Measurements from ENCODE around the gene GPD1L.
"Not testable (repeated sequence)": the region's sequence is repeated elsewhere in the genome, so short reads cannot be mapped to it uniquely, and the experiment has no call there.

GPD1L gene

DNA sequence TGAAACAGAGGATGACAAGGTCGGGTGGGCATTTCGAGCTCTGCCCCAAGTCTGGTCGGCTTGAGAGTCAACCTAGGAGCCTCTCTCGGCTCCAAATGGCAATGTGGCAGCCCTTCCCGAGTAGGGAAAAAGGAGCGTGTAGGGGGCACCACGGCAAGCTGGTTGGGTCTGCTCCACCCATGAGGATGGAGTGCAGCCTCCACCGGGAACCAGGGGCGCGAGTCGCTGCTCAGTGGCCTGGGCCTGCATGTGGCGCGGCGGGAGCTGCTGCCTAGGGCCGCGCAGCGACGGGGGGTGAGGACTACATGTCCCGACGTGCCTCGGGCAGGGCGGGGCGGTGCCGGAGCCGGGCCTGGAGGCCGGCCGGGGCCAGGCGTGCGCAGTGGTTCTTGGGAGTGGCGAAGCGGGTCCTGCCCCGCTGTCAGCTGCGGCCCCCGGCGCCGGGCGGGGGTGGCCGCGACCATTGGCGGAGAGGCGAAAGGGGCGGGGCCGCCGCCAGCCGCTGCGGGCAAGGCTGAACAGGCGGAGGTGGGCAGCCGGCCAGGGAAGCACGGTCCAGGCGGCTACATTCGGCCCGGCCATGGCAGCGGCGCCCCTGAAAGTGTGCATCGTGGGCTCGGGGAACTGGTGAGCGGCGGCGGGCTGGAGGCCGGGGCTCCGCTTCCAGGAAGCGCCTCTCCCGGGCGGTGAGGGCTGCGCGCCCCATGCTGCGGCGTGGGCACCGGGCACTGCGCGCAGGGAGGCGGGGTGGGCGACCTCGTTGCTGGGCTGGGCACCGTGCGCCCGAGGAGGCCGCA lies at the start of gene GPD1L:
Gene GPD1L, plus strand, starts transcription at position 489 of the 797 bp plus-strand sequence. Its CDS starts 92 bp downstream, at position 581.
- peak; percentile 76 to 81 for DNase-seq (ENCODE audit: low read depth in 2 of 2)

DNA sequence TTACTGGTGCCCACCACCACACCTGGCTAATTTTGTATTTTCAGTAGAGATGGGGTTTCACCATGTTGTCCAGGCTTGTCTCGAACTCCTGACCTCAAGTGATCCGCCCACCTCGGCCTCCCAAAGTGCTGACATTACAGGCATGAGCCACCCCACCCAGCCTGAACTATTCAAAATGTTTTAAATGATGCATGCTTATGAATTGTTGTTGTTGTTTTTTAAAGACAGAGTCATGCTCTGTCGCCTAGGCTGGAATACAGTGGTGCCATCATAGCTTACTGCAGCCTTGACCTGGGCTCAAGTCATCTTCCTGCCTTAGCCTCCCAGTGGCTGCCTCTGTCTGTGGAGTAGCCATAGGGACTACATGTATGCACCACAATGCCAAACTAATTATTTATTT lies 48.0 kb upstream of the GPD1L start:
- DNase-seq (ENCODE audit: low read depth in 2 of 2), result not testable (repeated sequence)

- no peak for DNase-seq (ENCODE audit: low read depth in 2 of 2)
These were observed 43.4 kb upstream of the GPD1L start for GRCh38 chr3:32062950-32063582.

GRCh38 chr3:32066686-32067085 lies 39.7 kb upstream of the GPD1L start:
- DNase-seq (ENCODE audit: low read depth in 2 of 2), result no peak

DNA sequence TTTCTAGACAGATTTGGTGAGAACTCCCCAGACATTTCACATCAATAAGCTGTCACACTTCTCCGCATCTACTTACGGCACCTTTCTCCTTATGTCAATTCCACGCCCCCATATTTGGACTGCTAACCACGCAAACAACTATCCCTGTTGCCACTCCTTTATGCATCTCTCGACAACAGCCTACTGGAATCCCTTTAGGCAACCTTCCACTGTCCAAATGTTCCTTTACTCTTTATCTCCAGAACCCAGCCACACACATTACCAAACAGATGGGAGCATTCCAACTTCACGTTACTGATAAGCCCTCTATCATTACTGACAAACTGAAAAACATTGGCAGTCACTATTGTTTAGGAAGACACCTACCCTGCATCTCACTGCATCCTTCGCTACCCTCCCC lies 32.2 kb upstream of the GPD1L start:
- DNase-seq (ENCODE audit: low read depth in 2 of 2), result not testable (repeated sequence)

DNA sequence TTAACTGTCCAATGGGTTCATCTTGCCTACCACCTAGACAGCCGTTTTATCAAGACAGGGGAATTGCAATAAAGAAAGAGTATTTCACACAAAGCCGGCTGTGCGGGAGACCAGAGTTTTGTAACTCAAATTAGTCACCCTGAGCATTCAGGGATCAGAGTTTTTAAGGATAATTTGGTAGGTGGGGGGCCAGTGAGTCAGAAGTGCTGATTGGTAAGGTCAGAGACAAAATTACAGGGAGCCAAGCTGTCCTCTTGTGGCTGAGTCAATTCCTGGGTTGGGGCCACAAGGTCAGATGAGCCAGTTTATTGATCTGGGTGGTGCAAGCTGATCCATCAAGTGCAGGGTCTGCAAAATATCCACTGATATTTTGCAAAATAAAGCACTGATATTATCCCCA lies 29.9 kb upstream of the GPD1L start:
- no peak for DNase-seq (ENCODE audit: low read depth in 2 of 2)

DNA sequence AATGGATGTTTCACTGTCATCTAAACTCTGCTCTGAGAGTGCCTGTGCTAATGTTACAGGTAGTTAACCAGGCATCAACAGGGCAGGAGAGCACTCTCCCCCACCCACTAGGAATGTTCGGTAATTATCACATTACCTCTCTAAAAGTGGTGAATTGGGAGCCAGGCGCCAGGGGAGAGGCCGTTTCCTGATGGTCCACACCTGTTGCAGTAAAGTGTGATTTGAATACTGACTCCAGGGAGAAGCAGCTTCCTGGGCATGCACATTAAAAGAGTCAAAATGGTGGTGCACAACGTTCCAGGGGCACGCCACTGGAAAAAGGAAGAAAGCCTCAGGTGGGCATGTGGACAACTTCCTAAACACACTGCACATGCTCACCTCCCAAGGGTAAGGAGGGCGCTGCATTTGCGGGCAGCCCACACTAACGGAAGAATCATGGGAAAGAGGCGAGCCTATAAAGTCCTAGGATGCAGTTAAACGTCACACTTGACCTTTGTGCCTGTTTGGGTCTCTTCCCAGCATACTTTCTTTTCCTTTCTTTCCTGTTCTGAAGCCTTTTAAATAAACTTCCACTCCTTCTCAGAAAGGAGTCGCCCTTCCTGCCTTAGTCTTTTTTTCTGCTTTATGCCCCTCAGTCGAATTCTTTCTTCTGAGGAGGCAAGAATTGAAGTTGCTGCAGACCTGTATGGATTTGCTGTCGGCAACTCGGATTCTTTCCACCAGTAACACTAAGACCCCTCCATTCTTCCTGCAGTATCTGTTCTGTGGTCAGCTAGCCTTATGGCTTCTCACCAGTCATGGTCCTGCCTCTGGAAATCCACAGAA lies 28.9 kb upstream of the GPD1L start:
- DNase-seq (ENCODE audit: low read depth in 2 of 2), result no peak

DNA sequence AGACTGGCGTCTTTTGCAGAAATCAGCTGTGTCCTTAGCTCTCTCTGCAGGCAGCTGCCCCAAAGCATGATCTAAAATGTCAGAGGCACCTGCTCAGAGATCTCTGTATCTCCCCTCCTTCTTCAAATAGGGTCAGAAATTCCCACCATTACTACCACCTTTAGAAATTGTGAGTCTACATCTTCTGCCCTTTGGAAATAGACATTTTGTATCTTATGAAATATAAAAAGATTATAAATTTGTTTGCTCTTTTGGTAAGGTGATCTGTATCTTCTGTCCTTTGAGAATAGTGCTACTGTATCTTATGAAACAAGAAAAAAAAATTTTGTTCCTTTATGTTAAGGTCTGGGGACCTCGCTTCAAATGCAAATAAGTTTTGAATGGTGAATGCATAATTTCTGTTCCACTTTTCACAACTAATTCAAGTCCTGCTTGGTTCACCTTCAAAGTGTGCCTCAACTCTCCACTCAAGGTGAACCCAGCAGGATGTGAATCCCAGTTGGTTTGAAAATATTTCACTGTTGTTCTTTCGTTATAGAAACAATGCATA lies 28.3 kb upstream of the GPD1L start:
- no peak for DNase-seq (ENCODE audit: low read depth in 2 of 2)

GRCh38 chr3:32078864-32079263 lies 27.6 kb upstream of the GPD1L start:
- no peak for DNase-seq (ENCODE audit: low read depth in 2 of 2)

GRCh38 chr3:32082721-32083120 lies 23.7 kb upstream of the GPD1L start:
- no peak for DNase-seq (ENCODE audit: low read depth in 2 of 2)

DNA sequence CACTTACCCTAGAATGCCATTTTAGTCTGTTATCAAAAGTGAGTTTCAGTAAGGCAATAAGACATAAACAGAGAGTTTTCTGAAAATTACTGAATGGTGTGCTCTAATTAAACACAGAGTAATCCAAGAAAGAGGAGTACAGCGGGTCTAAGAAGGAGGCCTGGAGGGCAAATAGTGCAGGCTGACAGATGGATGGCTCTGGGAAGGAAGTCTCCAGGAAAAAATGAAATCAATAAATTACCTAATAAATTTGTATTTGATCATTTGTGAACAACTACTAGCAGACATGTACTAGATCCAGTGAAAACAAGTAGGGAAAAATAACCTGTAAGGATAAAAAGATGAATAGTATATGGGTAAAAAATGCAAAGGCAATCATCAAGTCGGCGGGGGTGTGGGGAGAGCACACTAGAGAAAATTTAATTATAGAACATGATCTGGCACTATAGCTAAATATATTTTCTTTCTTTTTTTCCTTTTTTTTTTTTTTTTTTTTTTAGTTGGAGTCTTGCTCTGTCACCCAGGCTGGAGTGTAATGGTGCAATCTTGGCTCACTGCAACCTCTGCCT lies 22.6 kb upstream of the GPD1L start:
- DNase-seq (ENCODE audit: low read depth in 2 of 2), result no peak

- no peak for DNase-seq (ENCODE audit: low read depth in 2 of 2)
These were observed 21.6 kb upstream of the GPD1L start for GRCh38 chr3:32084870-32085269.

DNA sequence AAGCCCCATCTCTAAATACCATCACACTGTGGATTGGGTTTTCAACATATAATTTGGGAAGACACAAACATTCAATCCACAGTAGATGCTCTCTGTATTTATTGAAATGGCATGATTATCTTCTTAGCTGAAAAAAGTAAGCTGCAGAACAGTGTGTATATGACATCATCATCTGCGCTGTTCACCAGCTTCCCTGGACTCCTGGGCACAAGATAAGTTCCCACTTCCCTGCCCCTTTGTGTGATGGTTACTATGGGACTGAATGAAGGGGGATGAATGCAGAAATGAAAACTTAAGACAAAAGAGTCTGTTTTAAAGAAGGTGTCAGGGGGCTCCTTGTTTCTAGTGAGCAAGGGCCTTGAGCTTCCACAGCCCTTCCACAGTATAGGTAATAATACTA lies 20.0 kb upstream of the GPD1L start:
- no peak for DNase-seq (ENCODE audit: low read depth in 2 of 2)

- no peak for DNase-seq (ENCODE audit: low read depth in 2 of 2)
These were observed 16.9 kb upstream of the GPD1L start for GRCh38 chr3:32089476-32089875.

GRCh38 chr3:32093204-32093603 lies 13.2 kb upstream of the GPD1L start:
- DNase-seq (ENCODE audit: low read depth in 2 of 2), result no peak

DNA sequence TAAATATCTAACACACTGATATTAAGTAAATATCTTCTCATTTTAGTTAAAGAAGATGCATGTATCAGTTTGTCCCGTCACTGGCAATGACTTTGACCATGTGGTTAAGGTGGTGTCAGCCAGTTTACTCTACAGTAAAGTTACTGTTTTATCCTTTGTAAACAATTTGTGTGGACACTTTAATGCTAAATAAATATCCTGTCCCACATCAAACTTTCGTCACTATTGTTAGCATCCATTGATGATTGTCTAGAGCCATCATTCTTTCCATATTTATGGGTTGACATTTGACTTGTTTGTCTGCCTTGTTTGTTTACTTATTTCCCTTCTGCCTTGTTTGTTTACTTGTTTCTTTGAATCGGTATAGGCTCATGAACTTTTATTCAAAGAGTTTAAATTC lies 11.0 kb upstream of the GPD1L start:
- DNase-seq (ENCODE audit: low read depth in 2 of 2), result no peak

DNA sequence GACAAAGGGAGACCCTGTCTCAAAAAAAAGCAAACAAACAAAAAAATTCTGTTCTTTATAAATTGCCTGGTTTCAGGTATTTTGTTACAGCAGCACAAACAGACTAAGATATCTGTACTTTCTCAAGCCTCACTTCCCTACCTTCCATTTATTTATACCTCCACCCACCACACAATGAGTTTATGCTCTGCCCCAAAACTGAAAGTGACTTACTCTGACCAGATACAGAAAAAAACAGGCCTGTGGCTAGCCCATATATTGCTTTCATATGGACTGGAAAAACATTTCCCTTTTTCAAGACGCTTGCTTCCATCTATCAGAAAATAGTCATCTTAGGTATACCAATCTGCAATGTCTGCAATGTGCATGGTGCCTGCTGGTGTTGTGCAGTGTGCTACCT lies 8.7 kb upstream of the GPD1L start:
- DNase-seq (ENCODE audit: low read depth in 2 of 2), result no peak

DNA sequence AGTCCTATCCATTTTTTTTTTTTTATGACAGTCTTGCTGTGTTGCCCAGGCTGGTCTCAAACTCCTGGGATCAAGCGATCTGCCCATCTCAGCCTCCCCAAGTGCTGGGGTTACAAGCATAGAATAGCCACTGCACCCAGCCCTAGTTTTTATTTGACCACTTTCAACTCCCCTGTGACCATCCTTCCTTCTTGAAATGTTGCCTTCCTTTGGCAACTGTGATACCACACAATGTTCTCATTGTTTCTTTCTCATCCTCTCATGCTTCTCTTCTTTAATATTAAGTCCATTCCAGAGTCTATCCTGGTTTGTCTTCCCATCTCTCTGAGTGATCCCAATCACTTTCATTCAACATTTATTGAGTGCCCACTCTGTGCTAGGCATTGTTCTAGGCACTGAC lies 7.9 kb upstream of the GPD1L start:
- no peak for DNase-seq (ENCODE audit: low read depth in 2 of 2)

GRCh38 chr3:32100465-32100864 lies 6.0 kb upstream of the GPD1L start:
- DNase-seq (ENCODE audit: low read depth in 2 of 2), result no peak

DNA sequence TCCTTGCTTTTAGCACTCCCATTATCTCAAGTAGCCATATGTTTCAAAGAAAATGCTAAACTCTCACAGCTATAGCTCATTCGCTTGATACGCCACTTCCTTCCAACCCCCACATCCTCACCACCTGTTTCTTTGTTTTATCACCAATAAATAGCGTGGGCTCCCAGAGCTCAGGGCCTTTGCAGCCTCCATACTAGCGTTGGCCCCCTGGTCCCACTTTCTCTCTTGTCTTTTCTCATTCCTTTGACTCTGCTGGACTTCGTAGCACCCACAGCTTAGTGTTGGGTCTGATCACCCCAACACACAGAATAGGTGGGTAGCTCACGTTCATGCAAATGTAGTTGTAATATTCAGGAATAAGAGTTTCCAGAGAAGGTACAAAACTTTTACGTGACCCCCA lies 4.1 kb upstream of the GPD1L start:
- DNase-seq (ENCODE audit: low read depth in 2 of 2), result no peak

- DNase-seq (ENCODE audit: low read depth in 2 of 2), result no peak
These were observed 1.9 kb upstream of the GPD1L start for GRCh38 chr3:32104492-32104891.

Data from fibroblast of skin of left biceps (primary cell).